ENCODE results near the gene PLXNA4. TPM values are rescaled to one million over a fixed set of nuclear protein-coding genes. Genes with fewer than 3 reads are reported as not detected.

Gene PLXNA4
- total RNA-seq, 1 donor from 2014 or later = 2.1 TPM

GRCh38 chr7:132514430-132514829 lies 61.8 kb downstream of the PLXNA4 start:
- Histone ChIP-seq H3K4me1 (ENCODE audit: control insufficient read depth in 3 of 3, insufficient read depth in 3 of 3, low read length in 3 of 3) (no peaks in the 10 kb centered on the region), H3K36me3 (ENCODE audit: control insufficient read depth in 3 of 3, insufficient read depth in 3 of 3, low read length in 3 of 3) (no peaks in the 10 kb centered on the region), H3K4me3 (ENCODE audit: low read length in 3 of 3) (no peak overlapping the region), H3K9ac (ENCODE audit: low read depth in 1 of 3, low read length in 3 of 3) (no peak overlapping the region), H3K27ac (ENCODE audit: low read depth, low read length) (no peak overlapping the region), H3K9me3 (ENCODE audit: control insufficient read depth in 3 of 3, low read length in 3 of 3) (no peaks in the 10 kb centered on the region), H3K27me3 (ENCODE audit: control insufficient read depth in 3 of 3, insufficient read depth in 3 of 3, low read length in 3 of 3) (peaks cover 0 to 3% (median 0%) of the 10 kb centered on the region in 3 donors)

- Histone ChIP-seq H3K36me3 (ENCODE audit: control insufficient read depth in 3 of 3, insufficient read depth in 3 of 3, low read length in 3 of 3) (peaks cover 0 to 4% (median 0%) of the 10 kb centered on the region in 3 donors), H3K9me3 (ENCODE audit: control insufficient read depth in 3 of 3, low read length in 3 of 3) (no peaks in the 10 kb centered on the region), H3K27ac (ENCODE audit: low read depth, low read length) (no peak overlapping the region), H3K4me1 (ENCODE audit: control insufficient read depth in 3 of 3, insufficient read depth in 3 of 3, low read length in 3 of 3) (no peaks in the 10 kb centered on the region), H3K4me3 (ENCODE audit: low read length in 3 of 3) (no peak overlapping the region), H3K9ac (ENCODE audit: low read depth in 1 of 3, low read length in 3 of 3) (no peak overlapping the region), H3K27me3 (ENCODE audit: control insufficient read depth in 3 of 3, insufficient read depth in 3 of 3, low read length in 3 of 3) (peaks cover 0 to 3% (median 0%) of the 10 kb centered on the region in 3 donors)
Observed at GRCh38 chr7:132511921-132512320, 64.3 kb downstream of the PLXNA4 start.

DNA sequence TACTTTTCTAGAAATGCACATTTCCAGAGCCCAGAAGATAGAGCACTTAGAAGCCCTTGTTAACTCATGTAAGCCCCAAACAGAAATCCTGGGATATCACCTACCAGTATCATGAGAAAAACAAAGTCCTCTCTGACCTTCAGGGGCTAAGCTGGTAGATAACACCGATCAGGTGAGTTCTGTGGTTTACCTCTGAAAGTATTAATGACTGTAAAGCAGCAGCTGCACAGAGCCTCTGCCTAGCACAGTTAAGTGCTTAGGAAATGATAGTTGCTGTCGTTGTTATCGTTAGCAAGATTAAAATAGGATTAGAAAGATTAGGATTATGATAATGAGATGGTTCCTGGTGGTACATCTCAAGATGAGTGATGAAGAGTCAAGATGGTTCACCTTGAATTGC lies 64.9 kb downstream of the PLXNA4 start:
- no peaks in the 10 kb centered on the region for H3K4me1 ChIP-seq (ENCODE audit: control insufficient read depth in 3 of 3, insufficient read depth in 3 of 3, low read length in 3 of 3)
- no peak overlapping the region for H3K9ac ChIP-seq (ENCODE audit: low read depth in 1 of 3, low read length in 3 of 3)
- H3K27ac ChIP-seq (ENCODE audit: low read depth, low read length) = no peak overlapping the region
- H3K9me3 ChIP-seq (ENCODE audit: control insufficient read depth in 3 of 3, low read length in 3 of 3) = no peaks in the 10 kb centered on the region
- peaks cover 0 to 3% (median 0%) of the 10 kb centered on the region in 3 donors for H3K27me3 ChIP-seq (ENCODE audit: control insufficient read depth in 3 of 3, insufficient read depth in 3 of 3, low read length in 3 of 3)
- no peak overlapping the region for H3K4me3 ChIP-seq (ENCODE audit: low read length in 3 of 3)
- H3K36me3 ChIP-seq (ENCODE audit: control insufficient read depth in 3 of 3, insufficient read depth in 3 of 3, low read length in 3 of 3) = peaks cover 0 to 4% (median 0%) of the 10 kb centered on the region in 3 donors

DNA sequence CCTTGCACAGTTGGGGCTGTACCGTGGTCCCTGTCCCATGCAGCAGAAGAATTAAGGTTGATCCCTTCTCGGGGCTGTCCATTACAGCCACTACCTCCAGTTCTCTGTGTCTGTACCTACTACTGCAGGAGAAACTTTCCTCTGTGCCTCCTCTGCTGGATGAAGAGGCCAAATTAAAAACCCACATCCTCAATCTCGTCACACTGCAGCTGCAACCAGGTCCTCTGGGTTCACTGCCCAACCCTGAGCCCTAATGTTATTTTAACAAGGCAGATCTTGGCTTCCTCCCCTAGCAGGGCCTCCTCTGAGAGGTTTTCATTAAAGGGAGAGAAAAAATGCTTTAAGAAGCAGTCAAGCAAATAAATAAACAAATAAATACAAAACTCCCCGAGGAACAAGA lies 66.6 kb downstream of the PLXNA4 start:
- peaks cover 0 to 3% (median 0%) of the 10 kb centered on the region in 3 donors for H3K27me3 ChIP-seq (ENCODE audit: control insufficient read depth in 3 of 3, insufficient read depth in 3 of 3, low read length in 3 of 3)
- no peak overlapping the region for H3K27ac ChIP-seq (ENCODE audit: low read depth, low read length)
- peaks cover 0 to 4% (median 0%) of the 10 kb centered on the region in 3 donors for H3K36me3 ChIP-seq (ENCODE audit: control insufficient read depth in 3 of 3, insufficient read depth in 3 of 3, low read length in 3 of 3)
- H3K4me3 ChIP-seq (ENCODE audit: low read length in 3 of 3) = no peak overlapping the region
- H3K9ac ChIP-seq (ENCODE audit: low read depth in 1 of 3, low read length in 3 of 3) = no peak overlapping the region
- H3K9me3 ChIP-seq (ENCODE audit: control insufficient read depth in 3 of 3, low read length in 3 of 3) = no peaks in the 10 kb centered on the region
- H3K4me1 ChIP-seq (ENCODE audit: control insufficient read depth in 3 of 3, insufficient read depth in 3 of 3, low read length in 3 of 3) = no peaks in the 10 kb centered on the region

DNA sequence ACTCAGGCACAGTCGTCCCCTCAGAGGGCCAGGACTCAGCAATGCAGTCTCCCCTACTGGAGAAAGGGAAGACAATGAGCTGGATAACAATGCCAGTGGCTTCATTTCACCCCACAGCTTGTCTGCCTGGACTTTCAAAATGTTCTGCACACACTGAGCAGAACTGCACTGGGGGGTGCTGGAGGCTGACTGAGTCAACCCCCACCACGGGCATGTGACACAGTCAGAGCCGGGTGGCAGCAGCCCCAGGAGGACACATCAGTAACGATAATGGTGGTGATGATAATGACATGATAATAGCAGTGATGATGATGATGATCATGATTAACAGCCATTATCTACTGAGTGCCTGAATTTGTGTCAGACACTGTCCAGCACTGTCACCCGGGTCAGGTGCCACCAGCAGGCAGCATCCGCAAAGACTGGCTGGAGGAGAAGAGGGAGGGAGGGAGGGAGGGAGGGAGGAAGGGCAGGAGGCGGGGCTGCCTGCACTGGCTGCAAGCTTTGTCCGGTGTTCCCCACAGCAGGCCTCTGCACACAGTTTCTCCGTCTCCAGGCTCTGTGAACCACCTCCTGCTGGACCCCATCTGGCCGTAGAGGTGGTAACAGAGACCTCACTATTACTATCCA lies 67.4 kb downstream of the PLXNA4 start:
- Histone ChIP-seq H3K27ac (ENCODE audit: low read depth, low read length) (no peak overlapping the region), H3K4me1 (ENCODE audit: control insufficient read depth in 3 of 3, insufficient read depth in 3 of 3, low read length in 3 of 3) (no peaks in the 10 kb centered on the region), H3K9me3 (ENCODE audit: control insufficient read depth in 3 of 3, low read length in 3 of 3) (no peaks in the 10 kb centered on the region), H3K27me3 (ENCODE audit: control insufficient read depth in 3 of 3, insufficient read depth in 3 of 3, low read length in 3 of 3) (peaks cover 0 to 3% (median 0%) of the 10 kb centered on the region in 3 donors), H3K36me3 (ENCODE audit: control insufficient read depth in 3 of 3, insufficient read depth in 3 of 3, low read length in 3 of 3) (peaks cover 0 to 4% (median 0%) of the 10 kb centered on the region in 3 donors), H3K4me3 (ENCODE audit: low read length in 3 of 3) (no peak overlapping the region), H3K9ac (ENCODE audit: low read depth in 1 of 3, low read length in 3 of 3) (no peak overlapping the region)

DNA sequence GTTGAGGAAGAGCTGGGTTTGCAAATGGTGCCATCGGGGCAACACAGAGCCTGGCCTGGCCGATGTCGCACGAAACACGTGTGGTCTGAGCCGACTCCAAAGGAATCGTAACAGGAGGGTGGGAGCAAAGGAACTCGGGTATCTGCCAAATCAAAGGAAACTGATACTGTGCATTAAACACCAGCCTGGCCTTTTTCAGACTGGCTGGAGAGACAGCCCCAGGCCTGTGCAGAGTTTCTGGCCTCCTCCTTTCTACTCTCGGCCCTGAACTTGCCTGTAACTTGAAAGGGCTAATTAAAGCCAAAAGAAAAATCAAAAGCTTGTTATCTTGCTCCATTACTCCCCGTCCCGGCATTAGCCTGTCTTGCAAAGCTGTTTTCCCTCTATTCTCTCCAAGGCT lies 71.4 kb downstream of the PLXNA4 start:
- no peaks in the 10 kb centered on the region for H3K4me1 ChIP-seq (ENCODE audit: control insufficient read depth in 3 of 3, insufficient read depth in 3 of 3, low read length in 3 of 3)
- H3K9me3 ChIP-seq (ENCODE audit: control insufficient read depth in 3 of 3, low read length in 3 of 3) = no peaks in the 10 kb centered on the region
- peaks cover 0 to 4% (median 0%) of the 10 kb centered on the region in 3 donors for H3K36me3 ChIP-seq (ENCODE audit: control insufficient read depth in 3 of 3, insufficient read depth in 3 of 3, low read length in 3 of 3)

GRCh38 chr7:132504071-132504470 lies 72.2 kb downstream of the PLXNA4 start:
- H3K36me3 ChIP-seq (ENCODE audit: control insufficient read depth in 3 of 3, insufficient read depth in 3 of 3, low read length in 3 of 3) = peaks cover 0 to 4% (median 0%) of the 10 kb centered on the region in 3 donors
- no peaks in the 10 kb centered on the region for H3K4me1 ChIP-seq (ENCODE audit: control insufficient read depth in 3 of 3, insufficient read depth in 3 of 3, low read length in 3 of 3)
- no peak overlapping the region for H3K4me3 ChIP-seq (ENCODE audit: low read length in 3 of 3)
- no peaks in the 10 kb centered on the region for H3K27me3 ChIP-seq (ENCODE audit: control insufficient read depth in 3 of 3, insufficient read depth in 3 of 3, low read length in 3 of 3)
- no peak overlapping the region for H3K9ac ChIP-seq (ENCODE audit: low read depth in 1 of 3, low read length in 3 of 3)
- no peaks in the 10 kb centered on the region for H3K9me3 ChIP-seq (ENCODE audit: control insufficient read depth in 3 of 3, low read length in 3 of 3)
- H3K27ac ChIP-seq (ENCODE audit: low read depth, low read length) = no peak overlapping the region

More for the DNA sequence above, 71.4 kb downstream of the PLXNA4 start:
- H3K9ac ChIP-seq (ENCODE audit: low read depth in 1 of 3, low read length in 3 of 3) = no peak overlapping the region
- H3K27ac ChIP-seq (ENCODE audit: low read depth, low read length) = no peak overlapping the region
- H3K27me3 ChIP-seq (ENCODE audit: control insufficient read depth in 3 of 3, insufficient read depth in 3 of 3, low read length in 3 of 3) = no peaks in the 10 kb centered on the region
- no peak overlapping the region for H3K4me3 ChIP-seq (ENCODE audit: low read length in 3 of 3)

DNA sequence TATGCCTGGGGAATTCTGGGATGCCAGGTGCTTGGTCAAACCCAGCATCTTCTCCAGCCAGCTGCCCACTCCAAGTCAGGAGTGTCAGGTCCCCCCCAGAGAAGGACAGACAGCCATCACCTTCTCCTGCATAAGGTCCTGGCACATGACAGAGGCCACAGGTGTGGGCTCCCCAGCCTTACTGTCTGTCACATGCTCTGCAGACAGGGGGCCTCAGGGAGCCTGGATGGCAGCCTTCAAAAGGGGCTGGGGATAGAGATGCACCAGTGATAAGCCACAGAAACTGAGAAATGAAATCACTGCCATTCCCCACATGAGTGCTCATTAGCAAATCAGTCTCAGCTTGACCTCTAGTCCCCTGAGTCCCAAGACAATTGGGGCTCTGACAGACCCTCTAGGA lies 72.9 kb downstream of the PLXNA4 start:
- Histone ChIP-seq H3K4me3 (ENCODE audit: low read length in 3 of 3) (no peak overlapping the region), H3K4me1 (ENCODE audit: control insufficient read depth in 3 of 3, insufficient read depth in 3 of 3, low read length in 3 of 3) (no peaks in the 10 kb centered on the region), H3K9ac (ENCODE audit: low read depth in 1 of 3, low read length in 3 of 3) (no peak overlapping the region), H3K27me3 (ENCODE audit: control insufficient read depth in 3 of 3, insufficient read depth in 3 of 3, low read length in 3 of 3) (no peaks in the 10 kb centered on the region), H3K9me3 (ENCODE audit: control insufficient read depth in 3 of 3, low read length in 3 of 3) (no peaks in the 10 kb centered on the region), H3K27ac (ENCODE audit: low read depth, low read length) (no peak overlapping the region), H3K36me3 (ENCODE audit: control insufficient read depth in 3 of 3, insufficient read depth in 3 of 3, low read length in 3 of 3) (peaks cover 0 to 2% (median 0%) of the 10 kb centered on the region in 3 donors)

GRCh38 chr7:132501956-132502355 lies 74.3 kb downstream of the PLXNA4 start:
- no peaks in the 10 kb centered on the region for H3K36me3 ChIP-seq (ENCODE audit: control insufficient read depth in 3 of 3, insufficient read depth in 3 of 3, low read length in 3 of 3)
- H3K9me3 ChIP-seq (ENCODE audit: control insufficient read depth in 3 of 3, low read length in 3 of 3) = no peaks in the 10 kb centered on the region
- H3K9ac ChIP-seq (ENCODE audit: low read depth in 1 of 3, low read length in 3 of 3) = no peak overlapping the region
- no peak overlapping the region for H3K27ac ChIP-seq (ENCODE audit: low read depth, low read length)
- H3K27me3 ChIP-seq (ENCODE audit: control insufficient read depth in 3 of 3, insufficient read depth in 3 of 3, low read length in 3 of 3) = no peaks in the 10 kb centered on the region
- no peaks in the 10 kb centered on the region for H3K4me1 ChIP-seq (ENCODE audit: control insufficient read depth in 3 of 3, insufficient read depth in 3 of 3, low read length in 3 of 3)
- H3K4me3 ChIP-seq (ENCODE audit: low read length in 3 of 3) = no peak overlapping the region

GRCh38 chr7:132500727-132501440 lies 75.4 kb downstream of the PLXNA4 start:
- Histone ChIP-seq H3K4me3 (ENCODE audit: low read length in 3 of 3) (no peak overlapping the region), H3K27me3 (ENCODE audit: control insufficient read depth in 3 of 3, insufficient read depth in 3 of 3, low read length in 3 of 3) (no peaks in the 10 kb centered on the region), H3K27ac (ENCODE audit: low read depth, low read length) (no peak overlapping the region), H3K4me1 (ENCODE audit: control insufficient read depth in 3 of 3, insufficient read depth in 3 of 3, low read length in 3 of 3) (no peaks in the 10 kb centered on the region), H3K9ac (ENCODE audit: low read depth in 1 of 3, low read length in 3 of 3) (no peak overlapping the region), H3K9me3 (ENCODE audit: control insufficient read depth in 3 of 3, low read length in 3 of 3) (no peaks in the 10 kb centered on the region), H3K36me3 (ENCODE audit: control insufficient read depth in 3 of 3, insufficient read depth in 3 of 3, low read length in 3 of 3) (no peaks in the 10 kb centered on the region)

Measured in skeletal muscle tissue (tissue), 4 donors.